ENCODE results near the gene SHISA5.

Gene SHISA5

GRCh38 chr3:48518638-48519276, 14.8 kb upstream of the SHISA5 start:
- TF ChIP-seq, protein P1, sequence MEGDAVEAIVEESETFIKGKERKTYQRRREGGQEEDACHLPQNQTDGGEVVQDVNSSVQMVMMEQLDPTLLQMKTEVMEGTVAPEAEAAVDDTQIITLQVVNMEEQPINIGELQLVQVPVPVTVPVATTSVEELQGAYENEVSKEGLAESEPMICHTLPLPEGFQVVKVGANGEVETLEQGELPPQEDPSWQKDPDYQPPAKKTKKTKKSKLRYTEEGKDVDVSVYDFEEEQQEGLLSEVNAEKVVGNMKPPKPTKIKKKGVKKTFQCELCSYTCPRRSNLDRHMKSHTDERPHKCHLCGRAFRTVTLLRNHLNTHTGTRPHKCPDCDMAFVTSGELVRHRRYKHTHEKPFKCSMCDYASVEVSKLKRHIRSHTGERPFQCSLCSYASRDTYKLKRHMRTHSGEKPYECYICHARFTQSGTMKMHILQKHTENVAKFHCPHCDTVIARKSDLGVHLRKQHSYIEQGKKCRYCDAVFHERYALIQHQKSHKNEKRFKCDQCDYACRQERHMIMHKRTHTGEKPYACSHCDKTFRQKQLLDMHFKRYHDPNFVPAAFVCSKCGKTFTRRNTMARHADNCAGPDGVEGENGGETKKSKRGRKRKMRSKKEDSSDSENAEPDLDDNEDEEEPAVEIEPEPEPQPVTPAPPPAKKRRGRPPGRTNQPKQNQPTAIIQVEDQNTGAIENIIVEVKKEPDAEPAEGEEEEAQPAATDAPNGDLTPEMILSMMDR (IDR thresholded peaks at IDR 0.05; ENCODE audit: low read depth, low read length) = no peak

GRCh38 chr3:48518069-48518468, 14.1 kb upstream of the SHISA5 start:
- DNase-seq (ENCODE audit: extremely low read depth, low read depth) = no peak
- TF ChIP-seq, protein P1 (IDR thresholded peaks at IDR 0.05; ENCODE audit: low read depth, low read length) = no peak

More at GRCh38 chr3:48518638-48519276, 14.8 kb upstream of the SHISA5 start:
- DNase-seq (ENCODE audit: extremely low read depth, low read depth) = no peak

GRCh38 chr3:48516571-48516970, 12.6 kb upstream of the SHISA5 start:
- no peak for DNase-seq (ENCODE audit: extremely low read depth, low read depth)
- TF ChIP-seq, protein P1 (IDR thresholded peaks at IDR 0.05; ENCODE audit: low read depth, low read length) = no peak

DNA sequence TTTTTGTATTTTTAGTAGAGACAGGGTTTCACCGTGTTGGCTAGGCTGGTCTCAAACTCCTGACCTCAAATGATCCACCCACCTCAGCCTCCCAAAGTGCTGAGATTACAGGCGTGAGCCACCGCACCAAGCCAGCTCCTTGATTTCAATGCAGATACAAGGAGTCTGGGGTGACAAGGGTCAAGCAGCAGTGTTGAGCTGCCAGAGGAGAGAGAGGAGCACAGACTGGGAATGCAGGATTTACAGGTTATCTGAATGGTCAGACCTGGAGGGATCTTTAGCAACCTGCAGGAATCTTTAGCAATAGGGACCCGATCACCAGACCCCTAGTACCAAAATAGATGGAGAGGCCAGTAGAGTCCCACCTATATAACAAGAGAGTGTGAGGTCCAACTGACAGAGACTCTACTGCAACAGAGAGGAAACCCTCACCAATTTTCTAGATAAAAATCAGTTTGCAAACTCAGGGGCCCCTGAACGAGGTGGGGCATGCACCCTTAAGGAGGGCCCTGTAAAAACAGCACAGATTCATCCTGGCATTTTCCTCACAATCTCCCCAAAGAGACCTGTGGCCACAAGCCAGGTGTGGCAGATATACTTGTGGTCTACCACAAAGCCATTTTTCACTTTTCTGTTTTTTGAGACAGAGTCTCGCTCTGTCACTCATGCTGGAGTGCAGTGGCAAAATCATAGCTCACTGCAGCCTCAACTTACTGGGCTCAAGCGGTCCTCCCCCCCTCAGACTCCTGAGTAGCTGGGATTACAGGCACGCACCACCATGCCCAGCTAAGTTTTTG, 10.7 kb upstream of the SHISA5 start:
- DNase-seq (ENCODE audit: extremely low read depth, low read depth) = no peak
- TF ChIP-seq, protein P1 (IDR thresholded peaks at IDR 0.05; ENCODE audit: low read depth, low read length) = no peak

DNA sequence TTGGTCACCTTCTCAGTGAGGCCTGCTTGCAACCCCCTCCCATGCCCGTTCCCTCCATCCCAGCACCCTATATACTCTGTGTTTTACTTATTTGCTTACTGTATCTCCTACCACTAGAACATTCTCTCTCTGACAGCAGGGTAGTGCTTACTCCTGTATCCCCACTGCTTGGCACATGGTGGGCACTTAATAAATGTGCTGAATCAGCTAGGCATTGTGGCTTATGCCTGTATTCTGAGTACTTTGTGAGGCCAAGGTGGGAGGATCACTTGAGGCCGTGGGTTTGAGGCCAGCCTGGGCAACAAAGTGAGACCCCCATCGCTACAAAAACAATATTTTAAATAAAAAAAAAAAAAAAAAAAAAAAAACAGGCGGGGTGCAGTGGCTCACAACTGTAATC, 7.6 kb upstream of the SHISA5 start:
- DNase-seq (ENCODE audit: extremely low read depth, low read depth) = no peak
- TF ChIP-seq, protein P1 (IDR thresholded peaks at IDR 0.05; ENCODE audit: low read depth, low read length) = no peak

DNA sequence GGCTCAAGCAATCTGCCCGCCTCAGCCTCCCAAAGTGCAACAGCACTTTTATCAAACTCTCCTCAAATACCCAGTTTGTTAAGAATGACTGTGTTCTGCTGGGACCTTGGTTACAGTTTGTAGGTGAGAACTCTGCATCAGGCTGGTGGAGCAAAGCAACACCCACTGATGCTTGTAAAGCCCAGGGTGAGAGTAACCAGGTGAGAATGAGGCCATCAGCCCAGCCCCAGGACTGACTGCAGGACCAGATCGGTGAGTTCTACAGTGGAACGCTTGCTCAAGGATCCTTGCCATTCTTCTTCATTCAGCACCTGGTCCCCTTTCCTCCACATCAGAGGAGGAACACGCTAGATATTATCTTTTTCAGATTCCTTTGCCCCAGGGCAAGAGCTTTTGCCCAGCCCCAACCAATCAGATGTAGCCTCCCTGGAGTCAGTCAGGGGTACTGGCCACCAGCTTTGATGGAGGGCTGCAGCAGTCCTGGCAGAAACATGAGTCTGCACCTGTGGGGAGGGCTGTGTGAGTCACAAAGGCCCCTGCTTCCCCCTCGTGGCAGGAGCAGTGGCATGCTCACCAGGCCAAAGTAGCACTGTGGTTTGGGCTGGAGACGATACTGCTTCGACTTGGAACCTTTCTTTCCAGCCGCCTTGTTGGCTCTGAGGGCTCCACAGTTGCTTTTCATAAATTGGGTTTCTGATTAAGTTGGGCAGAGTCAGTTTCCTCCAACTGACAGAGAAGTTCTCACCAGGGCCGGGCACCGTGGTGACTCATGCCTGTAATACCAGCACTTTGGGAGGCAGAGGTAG, 3.5 kb upstream of the SHISA5 start:
- TF ChIP-seq, protein P1 (IDR thresholded peaks at IDR 0.05; ENCODE audit: low read depth, low read length) = peak; percentile 46
- no peak for DNase-seq (ENCODE audit: extremely low read depth, low read depth)

Data from AG09319 (cell line).